HEK293T (cell line): ENCODE data around the gene AKT3.

Experiments
- CTCF ChIA-PET: fragments of 350-600 bp; formaldehyde crosslinking; extraction: SDS; loops from one replicate; lab custom pipeline; 2021; ENCODE audit warnings: antibody characterized with exemption, inconsistent platforms; lab: Yijun Ruan, JAX
- POLR2A ChIA-PET: fragments of 350-600 bp; formaldehyde crosslinking; extraction: SDS; loops from one replicate; lab custom pipeline; 2020; ENCODE audit warnings: antibody characterized with exemption, inconsistent platforms; lab: Yijun Ruan, JAX
- DNase-seq: peaks from one replicate; pipeline ENCODE4 v3.0.0; 2012; ENCODE audit warnings: mixed read lengths; ENCODE audit errors: extremely low spot score
- ARNT ChIP-seq: fragments of 450-650 bp; IDR thresholded peaks from 2 replicates; pipeline ENCODE4 v1.6.1; 2017; ENCODE audit warnings: mild to moderate bottlenecking
- BHLHE40 ChIP-seq: fragments of 450-650 bp; IDR thresholded peaks from 2 replicates; pipeline ENCODE4 v1.6.1; 2016; ENCODE audit warnings: mild to moderate bottlenecking, moderate library complexity, borderline replicate concordance
- CTBP1 ChIP-seq: fragments of 450-650 bp; IDR thresholded peaks from 2 replicates; pipeline ENCODE4 v1.6.1; 2016; ENCODE audit warnings: borderline replicate concordance
- ELF4 ChIP-seq: fragments of 450-650 bp; IDR thresholded peaks from 2 replicates; pipeline ENCODE4 v1.6.1; 2017; ENCODE audit warnings: antibody characterized with exemption
- FOXA1 ChIP-seq: fragments of 450-650 bp; IDR thresholded peaks from 2 replicates; pipeline ENCODE4 v1.6.1; 2016; ENCODE audit warnings: mild to moderate bottlenecking
- FOXK2 ChIP-seq: fragments of 450-650 bp; IDR thresholded peaks from 2 replicates; pipeline ENCODE4 v1.6.1; 2016; ENCODE audit warnings: mild to moderate bottlenecking
- FOXM1 ChIP-seq: fragments of 450-650 bp; IDR thresholded peaks from 2 replicates; pipeline ENCODE4 v1.6.1; 2017; ENCODE audit warnings: mild to moderate bottlenecking, borderline replicate concordance
- HDGF ChIP-seq: fragments of 450-650 bp; IDR thresholded peaks from 2 replicates; pipeline ENCODE4 v1.6.1; 2017; ENCODE audit warnings: antibody characterized with exemption, borderline replicate concordance
- L3MBTL2 ChIP-seq: fragments of 450-650 bp; conservative IDR thresholded peaks from 2 replicates; pipeline ENCODE4 v1.6.1; 2016; ENCODE audit warnings: mild to moderate bottlenecking
- LEF1 ChIP-seq: fragments of 450-650 bp; IDR thresholded peaks from 2 replicates; pipeline ENCODE4 v1.6.1; 2017; ENCODE audit warnings: mild to moderate bottlenecking, borderline replicate concordance
- NFRKB ChIP-seq: fragments of 450-650 bp; IDR thresholded peaks from 2 replicates; pipeline ENCODE4 v1.6.1; 2016; ENCODE audit warnings: mild to moderate bottlenecking, moderate library complexity
- PKNOX1 ChIP-seq: fragments of 450-650 bp; IDR thresholded peaks from 2 replicates; pipeline ENCODE4 v1.6.1; 2016
- SP1 ChIP-seq: fragments of 450-650 bp; IDR thresholded peaks from 2 replicates; pipeline ENCODE4 v1.6.1; 2017
- SUZ12 ChIP-seq: fragments of 450-650 bp; IDR thresholded peaks from 2 replicates; pipeline ENCODE4 v1.6.1; 2016; ENCODE audit warnings: mild to moderate bottlenecking
- TARDBP ChIP-seq: fragments of 450-650 bp; IDR thresholded peaks from 2 replicates; pipeline ENCODE4 v1.6.1; 2016
- ZNF384 ChIP-seq: fragments of 450-650 bp; IDR thresholded peaks from 2 replicates; pipeline ENCODE4 v1.6.1; 2016

AKT3 gene

GRCh38 chr1:243564814-243565213, 285.2 kb downstream of the AKT3 start:
- TF ChIP-seq TARDBP, result no peak
- TF ChIP-seq SUZ12, result no peak
- CTCF ChIA-PET, result no interaction called here
- POLR2A ChIA-PET, result no interaction called here
- no peak for DNase-seq

- TF ChIP-seq ARNT, result no peak
- TF ChIP-seq PKNOX1, result no peak
- TF ChIP-seq SUZ12, result no peak
- no peak for TF ChIP-seq LEF1
- TF ChIP-seq NFRKB, result no peak
- no peak for TF ChIP-seq ELF4
- no peak for TF ChIP-seq L3MBTL2
- no peak for TF ChIP-seq SP1
- no peak for TF ChIP-seq FOXA1
- CTCF ChIA-PET, result no interaction called here
- POLR2A ChIA-PET, result no interaction called here
- no peak for DNase-seq
These were observed 286.3 kb downstream of the AKT3 start for GRCh38 chr1:243563732-243564131.

- CTCF ChIA-PET, result no interaction called here
- TF ChIP-seq L3MBTL2 (no peak), ELF4 (no peak), PKNOX1 (no peak), CTBP1 (no peak), SUZ12 (no peak), FOXM1 (no peak)
- POLR2A ChIA-PET, result no interaction called here
- DNase-seq, result no peak
These were observed 287.6 kb downstream of the AKT3 start for GRCh38 chr1:243562473-243562872.

- no peak for DNase-seq
- TF ChIP-seq LEF1 (no peak), NFRKB (no peak), SP1 (no peak), PKNOX1 (no peak), BHLHE40 (no peak), HDGF (no peak), SUZ12 (no peak), ELF4 (no peak), ARNT (no peak), FOXM1 (no peak), ZNF384 (no peak), TARDBP (no peak), L3MBTL2 (no peak), FOXK2 (no peak), CTBP1 (no peak), FOXA1 (no peak)
- POLR2A ChIA-PET, result no interaction called here
- CTCF ChIA-PET, result no interaction called here
These were observed 288.3 kb downstream of the AKT3 start for GRCh38 chr1:243561588-243562319.

- CTCF ChIA-PET, result no interaction called here
- DNase-seq, result no peak
- no peak for TF ChIP-seq ARNT
- no peak for TF ChIP-seq LEF1
- TF ChIP-seq FOXA1, result no peak
- POLR2A ChIA-PET, result no interaction called here
These were observed 290.4 kb downstream of the AKT3 start for GRCh38 chr1:243559575-243560162.

- ChIA-PET CTCF (no interaction called here), POLR2A (no interaction called here)
- no peak for TF ChIP-seq CTBP1
- TF ChIP-seq L3MBTL2, result no peak
- TF ChIP-seq PKNOX1, result no peak
- no peak for TF ChIP-seq SUZ12
- no peak for TF ChIP-seq HDGF
- TF ChIP-seq BHLHE40, result no peak
- TF ChIP-seq SP1, result no peak
- no peak for TF ChIP-seq ZNF384
- TF ChIP-seq FOXA1, result no peak
- no peak for TF ChIP-seq NFRKB
- DNase-seq, result no peak
These were observed 291.5 kb downstream of the AKT3 start for GRCh38 chr1:243558576-243558975.
